Coronary artery (tissue), 2 donors: ENCODE measurements around the gene ESR2.

Experiments
- DNase-seq: peaks from one replicate; pipeline ENCODE4 v3.0.0-alpha.2; 2017; ENCODE audit warnings: low spot score
- H3K27ac ChIP-seq, 2 donors: fragments of 200-600 bp; sonication (generic); one replicate each; pipeline ENCODE4 v1.5.1; 2016 to 2019
- H3K4me3 ChIP-seq: fragments of 200-600 bp; sonication (generic); 2 replicates; pipeline ENCODE4 v1.5.1; 2016; ENCODE audit warnings: mild to moderate bottlenecking, moderate library complexity
- CTCF ChIP-seq: fragments of 200-600 bp; sonication (generic); IDR thresholded peaks from one replicate; pipeline ENCODE4 v1.5.1; 2019; ENCODE audit warnings: antibody characterized with exemption

Gene ESR2

GRCh38 chr14:64225151-64225757 is 68.9 kb downstream of the ESR2 start:
- no peak for DNase-seq
- no peak for TF ChIP-seq CTCF
- no peak overlapping the region for H3K4me3 ChIP-seq
- H3K27ac ChIP-seq: no peak overlapping the region

GRCh38 chr14:64221391-64222003 is 72.7 kb downstream of the ESR2 start:
- no peak overlapping the region for H3K27ac ChIP-seq

GRCh38 chr14:64220466-64220865 is 73.7 kb downstream of the ESR2 start:
- DNase-seq: no peak
- no peak for TF ChIP-seq CTCF
- no peak overlapping the region for H3K4me3 ChIP-seq
- peak overlapping the region in 1 of 2 donors; percentile 27 for H3K27ac ChIP-seq

More at GRCh38 chr14:64221391-64222003, 72.7 kb downstream of the ESR2 start:
- no peak for TF ChIP-seq CTCF
- no peak for DNase-seq
- no peak overlapping the region for H3K4me3 ChIP-seq

GRCh38 chr14:64220056-64220455 is 74.1 kb downstream of the ESR2 start:
- H3K27ac ChIP-seq: peak overlapping the region; percentile 16 to 27
- H3K4me3 ChIP-seq: no peak overlapping the region
- no peak for DNase-seq
- no peak for TF ChIP-seq CTCF

GRCh38 chr14:64218344-64219240 is 75.6 kb downstream of the ESR2 start:
- DNase-seq: no peak
- Histone ChIP-seq H3K4me3 (no peak overlapping the region), H3K27ac (peak overlapping the region in 1 of 2 donors; percentile 8)
- TF ChIP-seq CTCF: no peak

- no peak overlapping the region for H3K27ac ChIP-seq
Measured at GRCh38 chr14:64217834-64218233, 76.3 kb downstream of the ESR2 start.

More at GRCh38 chr14:64217834-64218233, 76.3 kb downstream of the ESR2 start:
- TF ChIP-seq CTCF: no peak
- no peak for DNase-seq
- H3K4me3 ChIP-seq: no peak overlapping the region
